ENCODE measurements around the gene HOXA6. TPM values are rescaled to one million over a fixed set of nuclear protein-coding genes. Genes with fewer than 3 reads are reported as not detected.

Gene HOXA6
- total and polyA plus RNA-seq, 2 experiments from 2014 or later: not detected

GRCh38 chr7:27189295-27189996 is 41.9 kb upstream of the HOXA6 start:
- peaks cover 70% of the 10 kb centered on the region for H3K4me1 ChIP-seq (ENCODE audit: insufficient read depth)
- H2AFZ ChIP-seq: no peak overlapping the region
- H3K27ac Mint-ChIP-seq: no peak overlapping the region
- no peak overlapping the region; the same call in 2 of the 3 replicates for H3K4me3 Mint-ChIP-seq
- DNase-seq (ENCODE audit: low spot score) (peak; percentile 47), ATAC-seq (no peak; the same call in 2 of the 3 replicates)
- no peaks in the 10 kb centered on the region for H3K36me3 Mint-ChIP-seq (ENCODE audit: low read depth)
- H3K27me3 ChIP-seq (ENCODE audit: insufficient read depth): peaks cover 100% of the 10 kb centered on the region
- no peaks in the 10 kb centered on the region for H3K9me2 ChIP-seq (ENCODE audit: insufficient read depth)
- no peak overlapping the region for H3K27ac ChIP-seq (ENCODE audit: low read depth)
- TF ChIP-seq EZH2 (IDR thresholded peaks at IDR 0.05; ENCODE audit: low read depth, unreplicated experiment) (peak; percentile 75), ZNF331 (CRISPR knock-in tag; IDR thresholded peaks at IDR 0.05; ENCODE audit: low read depth) (no peak), EZH2phosphoT487 (IDR thresholded peaks at IDR 0.05; ENCODE audit: unreplicated experiment) (peak; percentile 60)
- no peaks in the 10 kb centered on the region; the same call in 1 of the 3 replicates for H3K9me3 Mint-ChIP-seq
- peaks cover 41% of the 10 kb centered on the region for H3K4me1 Mint-ChIP-seq
- H3K4me2 ChIP-seq: peak overlapping the region; percentile 77
- H3K79me2 ChIP-seq (replicated peaks; ENCODE audit: insufficient read depth): no peaks in the 10 kb centered on the region
- H3F3A ChIP-seq (replicated peaks; ENCODE audit: low read depth): peaks cover 56% of the 10 kb centered on the region
- peak overlapping the region; percentile 48 for H3K4me3 ChIP-seq
- peaks cover 99% of the 10 kb centered on the region for H3K27me3 Mint-ChIP-seq (ENCODE audit: insufficient read depth, low read depth, poor library complexity)
- H4K20me1 ChIP-seq (replicated peaks; ENCODE audit: insufficient read depth): peaks cover 41% of the 10 kb centered on the region
- no peaks in the 10 kb centered on the region for H3K36me3 ChIP-seq (ENCODE audit: insufficient read depth)

GRCh38 chr7:27188386-27189294 is 41.1 kb upstream of the HOXA6 start:
- TF ChIP-seq EZH2 (IDR thresholded peaks at IDR 0.05; ENCODE audit: low read depth, unreplicated experiment) (peak; percentile 95), EZH2phosphoT487 (IDR thresholded peaks at IDR 0.05; ENCODE audit: unreplicated experiment) (peak; percentile 85), STAT1 (IDR thresholded peaks at IDR 0.05; ENCODE audit: unreplicated experiment) (no peak), CTCF (conservative IDR thresholded peaks at IDR 0.05; ENCODE audit: low read depth in 2 of 2) (no peak), ETS1 (IDR thresholded peaks at IDR 0.05) (0 out of 2 replicates have a peak, but pooled peaks have one; percentile 8), ZNF462 (CRISPR knock-in tag; IDR thresholded peaks at IDR 0.05) (no peak)
- DNase-seq (ENCODE audit: low spot score) (peak; percentile 72), ATAC-seq (peak; percentile 8)
- Histone ChIP-seq H3K27me3 (ENCODE audit: insufficient read depth) (peaks cover 100% of the 10 kb centered on the region), H3F3A (replicated peaks; ENCODE audit: low read depth) (peaks cover 61% of the 10 kb centered on the region), H4K20me1 (replicated peaks; ENCODE audit: insufficient read depth) (peaks cover 41% of the 10 kb centered on the region), H3K4me2 (peak overlapping the region; percentile 77), H3K36me3 (ENCODE audit: insufficient read depth) (no peaks in the 10 kb centered on the region), H3K4me3 (peak overlapping the region; percentile 48), H2AFZ (peak overlapping the region; percentile 38; the same call in 1 of the 2 replicates), H3K4me1 (ENCODE audit: insufficient read depth) (peaks cover 71% of the 10 kb centered on the region), H3K79me2 (replicated peaks; ENCODE audit: insufficient read depth) (no peaks in the 10 kb centered on the region), H3K9me2 (ENCODE audit: insufficient read depth) (no peaks in the 10 kb centered on the region), H3K27ac (ENCODE audit: low read depth) (no peak overlapping the region)
- no peaks in the 10 kb centered on the region; the same call in 1 of the 3 replicates for H3K9me3 Mint-ChIP-seq
- H3K36me3 Mint-ChIP-seq (ENCODE audit: low read depth): no peaks in the 10 kb centered on the region
- peaks cover 99% of the 10 kb centered on the region for H3K27me3 Mint-ChIP-seq (ENCODE audit: insufficient read depth, low read depth, poor library complexity)
- H3K4me1 Mint-ChIP-seq: peaks cover 40% of the 10 kb centered on the region
- peak overlapping the region; percentile 58 for H3K4me3 Mint-ChIP-seq
- no peak overlapping the region for H3K27ac Mint-ChIP-seq

Measured in GM23338 (cell line).